HepG2 (cell line): Measurements from ENCODE around the gene TMEM62. TPM values are rescaled to one million over a fixed set of nuclear protein-coding genes. Genes with fewer than 3 reads are reported as not detected.

Experiments
- ATAC-seq: fragments of 200-7000 bp; cut with Tn5 transposase; 3 replicates; pipeline ENCODE4 v1.9.1; 2020; ENCODE audit warnings: mild to moderate bottlenecking, moderate library complexity
- BruUV-seq: library from RNA; stranded (reverse); fragments of 400-500 nt; replicated peaks from 2 replicates; lab custom pipeline; 2021; lab: Mats Ljungman, UMichigan
- CTCF ChIA-PET: fragments of 300-600 bp; formaldehyde crosslinking; extraction: SDS; loops from one replicate; lab custom pipeline; 2021; ENCODE audit warnings: low total read pairs, inconsistent platforms, low intra/inter-chr PET ratio; lab: Yijun Ruan, JAX
- POLR2A ChIA-PET: fragments of 350-600 bp; sonication (Branson Sonifier 250); formaldehyde crosslinking; loops from one replicate; lab custom pipeline; 2020; ENCODE audit warnings: antibody characterized with exemption, inconsistent platforms; lab: Yijun Ruan, JAX
- DNase-seq: peaks from one replicate; pipeline ENCODE4 v3.0.0-alpha.2; 2015; ENCODE audit warnings: low spot score
- FAIRE-seq: peaks from 3 replicates; lab custom pipeline; 2011; peaks lifted over from hg19 to GRCh38; lab: Jason Lieb, UNC
- H2AFZ ChIP-seq: one replicate; pipeline ENCODE4 v1.6.1; 2011; ENCODE audit warnings: low read length, inconsistent platforms
- H3K27ac ChIP-seq: fragments of 300-600 bp; 3 replicates; pipeline ENCODE4 v1.8.0; 2011; ENCODE audit warnings: mixed run types, mild to moderate bottlenecking, mixed read lengths, low read length, inconsistent platforms; ENCODE audit not compliant: insufficient read depth; ENCODE audit errors: extremely low read length
- H3K27me3 ChIP-seq, 2 experiments: fragments of 200-600 bp in 1 of 2; 2 replicates in 1 of 2; 3 replicates in 1 of 2; pipeline versions ENCODE4 v1.6.0 to v1.8.0; 2011; ENCODE audit warnings: low read length in 2 of 2, mild to moderate bottlenecking in 2 of 2, moderate library complexity in 2 of 2, inconsistent platforms in 1 of 2; ENCODE audit not compliant: insufficient read depth in 2 of 2, control insufficient read depth in 1 of 2
- H3K36me3 ChIP-seq, 2 experiments: fragments of 200-600 bp in 1 of 2; replicated peaks in 1 of 2; 2 replicates in 1 of 2; 3 replicates in 1 of 2; pipeline versions ENCODE4 v1.5.1 to v1.8.0; 2011; ENCODE audit warnings: low read length in 2 of 2, inconsistent platforms in 1 of 2; ENCODE audit not compliant: insufficient read depth in 2 of 2, control insufficient read depth in 1 of 2
- H3K4me1 ChIP-seq: 2 replicates; pipeline ENCODE4 v1.5.1; 2012; ENCODE audit warnings: low read length, inconsistent platforms; ENCODE audit not compliant: insufficient read depth
- H3K4me2 ChIP-seq: 2 replicates; pipeline ENCODE4 v1.6.0; 2011; ENCODE audit warnings: low read depth, low read length, inconsistent platforms
- H3K4me3 ChIP-seq, 3 experiments: fragments of 200-600 bp in 1 of 3; sonication (generic), shearing (Covaris generic) in 1 of 3; replicated peaks in 1 of 3; 2 replicates each; pipeline ENCODE4 v1.5.1; 2011 to 2016; ENCODE audit warnings: low read length in 3 of 3, inconsistent platforms in 2 of 3, low read depth in 2 of 3, mild to moderate bottlenecking in 2 of 3, control low read depth in 1 of 3, mixed read lengths in 1 of 3; ENCODE audit not compliant: insufficient read depth in 1 of 3
- H3K79me2 ChIP-seq: one replicate; pipeline ENCODE4 v1.6.1; 2011; ENCODE audit warnings: low read length, inconsistent platforms; ENCODE audit not compliant: insufficient read depth
- H3K9ac ChIP-seq: 2 replicates; pipeline ENCODE4 v1.6.0; 2011; ENCODE audit warnings: mild to moderate bottlenecking, low read depth, low read length, inconsistent platforms; ENCODE audit not compliant: insufficient read depth
- H3K9me3 ChIP-seq: 2 replicates; pipeline ENCODE4 v1.5.1; 2012; ENCODE audit warnings: mild to moderate bottlenecking, low read length
- H4K20me1 ChIP-seq: 2 replicates; pipeline ENCODE4 v1.6.0; 2011; ENCODE audit warnings: inconsistent platforms, mild to moderate bottlenecking, low read length, moderate library complexity; ENCODE audit not compliant: insufficient read depth
- CSRNP2 ChIP-seq: sonication (generic); formaldehyde crosslinking; conservative IDR thresholded peaks from 2 replicates; pipeline ENCODE4 v1.8.0; 2022; ENCODE audit warnings: low read depth, missing genetic modification reagents
- MAFK ChIP-seq, 2 experiments: IDR thresholded peaks in 1 of 2; conservative IDR thresholded peaks in 1 of 2; 2 replicates each; pipeline ENCODE4 v1.6.1; 2011; ENCODE audit warnings: improper control_type of control experiment in 2 of 2, low read length in 2 of 2
- ZBTB10 ChIP-seq: sonication (generic); formaldehyde crosslinking; IDR thresholded peaks from 2 replicates; pipeline ENCODE4 v1.4.0; 2020; ENCODE audit warnings: missing genetic modification reagents, borderline replicate concordance
- ZNF101 ChIP-seq: sonication (generic); formaldehyde crosslinking; IDR thresholded peaks from 2 replicates; pipeline ENCODE4 v1.4.0; 2020; ENCODE audit warnings: mild to moderate bottlenecking, low read depth, missing genetic modification reagents, borderline replicate concordance
- ZNF329 ChIP-seq: sonication (generic); formaldehyde crosslinking; IDR thresholded peaks from 2 replicates; pipeline ENCODE4 v1.9.0; 2021; ENCODE audit warnings: low read depth, mild to moderate bottlenecking, missing genetic modification reagents
- ZNF549 ChIP-seq: sonication (generic); formaldehyde crosslinking; IDR thresholded peaks from 2 replicates; pipeline ENCODE4 v1.5.0; 2020; ENCODE audit warnings: missing genetic modification reagents
- ZNF569 ChIP-seq: sonication (generic); formaldehyde crosslinking; IDR thresholded peaks from 2 replicates; pipeline ENCODE4 v1.5.0; 2020; ENCODE audit warnings: mild to moderate bottlenecking, missing genetic modification reagents, moderate library complexity, borderline replicate concordance
- ZNF670 ChIP-seq: sonication (generic); formaldehyde crosslinking; IDR thresholded peaks from 2 replicates; pipeline ENCODE4 v1.8.0; 2022; ENCODE audit warnings: mild to moderate bottlenecking, missing genetic modification reagents, borderline replicate concordance
- ZNF773 ChIP-seq: sonication (generic); formaldehyde crosslinking; IDR thresholded peaks from 2 replicates; pipeline ENCODE4 v1.4.0; 2020; ENCODE audit warnings: missing genetic modification reagents, borderline replicate concordance
- WGBS: methylation state at CpG from one replicate; pipeline ENCODE4 v1.1.6; 2017; ENCODE audit warnings: low lambda C conversion rate; 5-methylcytosine and 5-hydroxymethylcytosine counted together
- in situ Hi-C: cut with HindIII; loops from 2 replicates; pipeline ENCODE4 v1.10.0; 2017; ENCODE audit warnings: low pct_unique_long_range_greater_than_20kb; ENCODE audit not compliant: extremely low pct_ligation_motif_present
- intact Hi-C: fragments of 100-400 bp; cut with micrococcal nuclease; formaldehyde crosslinking; loops from one replicate; pipeline ENCODE4 v1.10.0; 2022; ENCODE audit not compliant: unreplicated experiment
- polyA plus RNA-seq, 8 experiments: library from polyadenylated mRNA; depleted of rRNA in 3 of 8; stranded (reverse) in 7 of 8; unstranded in 1 of 8; fragments of >200 nt; fragmentation: Illumina TruSeq in 4 of 8; extraction: Trizol in 4 of 8; gene quantifications; 2 replicates each; pipeline versions ENCODE4 v1.2.1 to v1.2.3, GENCODE V29; 2011 to 2016; ENCODE audit warnings: low read depth in 4 of 8, missing spikeins in 1 of 8, mixed read lengths in 1 of 8; ENCODE audit not compliant: insufficient read depth in 1 of 8
- total RNA-seq, 5 experiments: library from RNA; depleted of rRNA; stranded (reverse); fragments of >200 nt; fragmentation: Illumina TruSeq; extraction: Trizol; gene quantifications; 2 replicates each; pipeline ENCODE4 v1.2.3, GENCODE V29; 2016; ENCODE audit warnings: low read depth in 1 of 5
- TF ChIP-seq, protein P1 (sequence below): sonication (generic); formaldehyde crosslinking; IDR thresholded peaks from 2 replicates; pipeline ENCODE4 v1.9.0; 2022; ENCODE audit warnings: missing genetic modification reagents, mild to moderate bottlenecking, borderline replicate concordance
- TF ChIP-seq, protein P2 (sequence below): sonication (generic); IDR thresholded peaks from 2 replicates; pipeline ENCODE4 v1.6.1; 2016; ENCODE audit warnings: low read depth, borderline replicate concordance

Gene TMEM62
- total and polyA plus RNA-seq, 2 of the 13 experiments (the other 11 are each of a cell fraction or from before 2014, with no cell fraction given), result 14.2 to 20.9 TPM

DNA sequence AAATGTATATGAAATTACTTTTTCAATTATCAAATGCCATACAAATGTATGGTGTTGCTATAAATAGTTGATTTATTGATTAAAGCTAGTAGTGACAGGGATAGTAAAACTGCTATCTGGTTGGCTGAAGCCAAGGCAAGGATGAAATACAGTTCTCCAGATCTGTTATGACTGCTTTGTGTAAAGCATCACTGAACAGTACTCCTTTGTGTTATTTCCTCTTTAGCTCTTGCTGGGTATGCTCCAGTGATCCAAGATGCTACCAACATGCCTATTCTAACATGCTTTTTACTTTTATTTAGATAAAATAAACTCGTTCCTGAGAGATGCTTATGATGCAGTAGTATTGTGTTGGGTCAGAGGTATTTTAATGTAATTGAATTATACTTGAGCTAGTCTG lies 15.1 kb upstream of the TMEM62 start (continued):
- no peak for TF ChIP-seq ZBTB10 (CRISPR knock-in tag)
- no peak for TF ChIP-seq ZNF569 (CRISPR knock-in tag)
- TF ChIP-seq MAFK (conservative IDR thresholded peaks at IDR 0.05 in 1 of 2, IDR thresholded peaks at IDR 0.05 in 1 of 2; ENCODE audit: low read length in 2 of 2), result no peak
- no peak for TF ChIP-seq ZNF773 (CRISPR knock-in tag)
- no peak for TF ChIP-seq ZNF670 (CRISPR knock-in tag)
- TF ChIP-seq, protein P1, sequence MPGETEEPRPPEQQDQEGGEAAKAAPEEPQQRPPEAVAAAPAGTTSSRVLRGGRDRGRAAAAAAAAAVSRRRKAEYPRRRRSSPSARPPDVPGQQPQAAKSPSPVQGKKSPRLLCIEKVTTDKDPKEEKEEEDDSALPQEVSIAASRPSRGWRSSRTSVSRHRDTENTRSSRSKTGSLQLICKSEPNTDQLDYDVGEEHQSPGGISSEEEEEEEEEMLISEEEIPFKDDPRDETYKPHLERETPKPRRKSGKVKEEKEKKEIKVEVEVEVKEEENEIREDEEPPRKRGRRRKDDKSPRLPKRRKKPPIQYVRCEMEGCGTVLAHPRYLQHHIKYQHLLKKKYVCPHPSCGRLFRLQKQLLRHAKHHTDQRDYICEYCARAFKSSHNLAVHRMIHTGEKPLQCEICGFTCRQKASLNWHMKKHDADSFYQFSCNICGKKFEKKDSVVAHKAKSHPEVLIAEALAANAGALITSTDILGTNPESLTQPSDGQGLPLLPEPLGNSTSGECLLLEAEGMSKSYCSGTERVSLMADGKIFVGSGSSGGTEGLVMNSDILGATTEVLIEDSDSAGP (CRISPR knock-in tag), result no peak

DNA sequence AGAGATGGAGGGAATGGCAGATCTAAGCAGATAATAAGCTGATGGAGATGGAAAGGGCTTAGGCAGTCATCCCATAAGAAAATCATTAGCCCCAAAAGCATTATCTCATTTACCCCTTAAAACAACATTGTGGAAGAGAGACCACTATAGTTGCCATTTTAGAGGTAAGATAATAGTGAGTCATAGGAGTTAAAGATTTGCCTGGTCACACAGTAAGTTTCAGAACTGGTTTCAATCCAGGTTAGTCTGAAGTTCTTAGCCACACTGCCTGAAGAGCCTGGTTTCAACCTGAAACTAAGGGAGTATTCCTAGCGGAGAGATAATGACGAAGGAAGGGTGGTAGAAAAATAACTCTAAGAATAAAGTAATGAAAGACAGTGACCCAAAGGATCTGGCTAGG lies 14.6 kb upstream of the TMEM62 start:
- DNase-seq (no peak), ATAC-seq (no peak), FAIRE-seq (no peak)
- Histone ChIP-seq H4K20me1 (no peaks in the 10 kb centered on the region), H3K36me3 (no peaks in the 10 kb centered on the region), H3K9ac (no peak overlapping the region), H3K9me3 (no peaks in the 10 kb centered on the region), H3K27ac (no peak overlapping the region), H3K4me3 (no peak overlapping the region), H3K4me1 (peaks cover 24% of the 10 kb centered on the region), H2AFZ (no peak overlapping the region), H3K79me2 (no peaks in the 10 kb centered on the region), H3K27me3 (no peaks in the 10 kb centered on the region; a peak in 1 of 5 replicates), H3K4me2 (no peak overlapping the region)
- intact Hi-C loops (no loop called here), in situ Hi-C loops (no loop called here)
- POLR2A ChIA-PET, result no interaction called here
- CTCF ChIA-PET, result no interaction called here
- no TSS peak for BruUV-seq
- 61% methylated on average over 2 of the region's 2 CpGs for WGBS
- TF ChIP-seq ZNF549 (CRISPR knock-in tag) (no peak), ZNF329 (no peak), ZNF101 (CRISPR knock-in tag) (no peak), CSRNP2 (CRISPR knock-in tag) (no peak)
- TF ChIP-seq, protein P2, sequence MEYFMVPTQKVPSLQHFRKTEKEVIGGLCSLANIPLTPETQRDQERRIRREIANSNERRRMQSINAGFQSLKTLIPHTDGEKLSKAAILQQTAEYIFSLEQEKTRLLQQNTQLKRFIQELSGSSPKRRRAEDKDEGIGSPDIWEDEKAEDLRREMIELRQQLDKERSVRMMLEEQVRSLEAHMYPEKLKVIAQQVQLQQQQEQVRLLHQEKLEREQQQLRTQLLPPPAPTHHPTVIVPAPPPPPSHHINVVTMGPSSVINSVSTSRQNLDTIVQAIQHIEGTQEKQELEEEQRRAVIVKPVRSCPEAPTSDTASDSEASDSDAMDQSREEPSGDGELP, result no peak
